IPS-18a (cell line): Measurements from ENCODE around the gene TCN2.
"Not testable (repeated sequence)": the region's sequence is repeated elsewhere in the genome, so short reads cannot be mapped to it uniquely, and the experiment has no call there.

Experiments
- H3K27ac ChIP-seq: one replicate; pipeline ENCODE4 v1.5.1; 2013; ENCODE audit warnings: low read length
- H3K27me3 ChIP-seq: one replicate; pipeline ENCODE4 v1.6.1; 2013; ENCODE audit warnings: mild to moderate bottlenecking, low read length; ENCODE audit not compliant: control insufficient read depth, insufficient read depth
- H3K36me3 ChIP-seq: one replicate; pipeline ENCODE4 v1.6.1; 2013; ENCODE audit warnings: low read depth, low read length; ENCODE audit not compliant: control insufficient read depth
- H3K4me1 ChIP-seq: one replicate; pipeline ENCODE4 v1.6.1; 2013; ENCODE audit warnings: low read depth, low read length; ENCODE audit not compliant: control insufficient read depth
- H3K4me3 ChIP-seq: one replicate; pipeline ENCODE4 v1.5.1; 2013; ENCODE audit warnings: low read length
- H3K9ac ChIP-seq: one replicate; pipeline ENCODE4 v1.6.1; 2013; ENCODE audit warnings: mild to moderate bottlenecking, low read length, moderate library complexity
- H3K9me3 ChIP-seq: one replicate; pipeline ENCODE4 v1.6.1; 2013; ENCODE audit warnings: low read depth, low read length; ENCODE audit not compliant: control insufficient read depth

Gene TCN2

GRCh38 chr22:30674482-30674881 is 67.5 kb downstream of the TCN2 start:
- Histone ChIP-seq H3K36me3 (no peaks in the 10 kb centered on the region), H3K9me3 (no peaks in the 10 kb centered on the region), H3K27ac (no peak overlapping the region), H3K4me1 (peaks cover 6% of the 10 kb centered on the region), H3K9ac (no peak overlapping the region), H3K4me3 (no peak overlapping the region), H3K27me3 (no peaks in the 10 kb centered on the region)

- no peaks in the 10 kb centered on the region for H3K27me3 ChIP-seq
- peaks cover 6% of the 10 kb centered on the region for H3K4me1 ChIP-seq
- no peaks in the 10 kb centered on the region for H3K36me3 ChIP-seq
- no peak overlapping the region for H3K4me3 ChIP-seq
- H3K9ac ChIP-seq, result no peak overlapping the region
- H3K9me3 ChIP-seq, result no peaks in the 10 kb centered on the region
- H3K27ac ChIP-seq, result no peak overlapping the region
These were observed 68.5 kb downstream of the TCN2 start for GRCh38 chr22:30675436-30675835.

GRCh38 chr22:30676565-30676964 is 69.6 kb downstream of the TCN2 start:
- H3K4me3 ChIP-seq, H3K36me3 ChIP-seq, H3K27ac ChIP-seq, H3K4me1 ChIP-seq, H3K9me3 ChIP-seq, H3K9ac ChIP-seq, H3K27me3 ChIP-seq: not testable (repeated sequence)
